ENCODE measurements around the gene AKR1D1.

DNA sequence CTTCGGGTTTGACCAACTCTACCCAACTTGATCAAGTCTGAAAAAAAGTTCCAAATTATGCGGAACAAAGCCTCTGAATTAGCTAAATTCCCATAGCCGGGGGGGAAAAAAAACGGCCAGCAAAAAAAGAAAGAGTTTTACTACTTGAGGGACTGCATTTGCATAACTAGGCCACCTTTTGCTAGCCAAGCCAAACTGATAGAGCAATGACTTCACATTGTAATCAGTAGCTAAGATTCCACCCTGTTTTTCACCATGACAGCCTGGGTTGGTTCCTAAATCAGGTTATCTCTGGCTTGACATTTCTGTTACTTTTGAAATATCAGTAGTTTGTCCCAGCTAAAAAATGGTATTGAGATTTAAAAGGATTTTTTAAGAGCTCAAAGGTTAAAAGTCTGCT is 43.0 kb upstream of the AKR1D1 start:
- TF ChIP-seq, protein P1, sequence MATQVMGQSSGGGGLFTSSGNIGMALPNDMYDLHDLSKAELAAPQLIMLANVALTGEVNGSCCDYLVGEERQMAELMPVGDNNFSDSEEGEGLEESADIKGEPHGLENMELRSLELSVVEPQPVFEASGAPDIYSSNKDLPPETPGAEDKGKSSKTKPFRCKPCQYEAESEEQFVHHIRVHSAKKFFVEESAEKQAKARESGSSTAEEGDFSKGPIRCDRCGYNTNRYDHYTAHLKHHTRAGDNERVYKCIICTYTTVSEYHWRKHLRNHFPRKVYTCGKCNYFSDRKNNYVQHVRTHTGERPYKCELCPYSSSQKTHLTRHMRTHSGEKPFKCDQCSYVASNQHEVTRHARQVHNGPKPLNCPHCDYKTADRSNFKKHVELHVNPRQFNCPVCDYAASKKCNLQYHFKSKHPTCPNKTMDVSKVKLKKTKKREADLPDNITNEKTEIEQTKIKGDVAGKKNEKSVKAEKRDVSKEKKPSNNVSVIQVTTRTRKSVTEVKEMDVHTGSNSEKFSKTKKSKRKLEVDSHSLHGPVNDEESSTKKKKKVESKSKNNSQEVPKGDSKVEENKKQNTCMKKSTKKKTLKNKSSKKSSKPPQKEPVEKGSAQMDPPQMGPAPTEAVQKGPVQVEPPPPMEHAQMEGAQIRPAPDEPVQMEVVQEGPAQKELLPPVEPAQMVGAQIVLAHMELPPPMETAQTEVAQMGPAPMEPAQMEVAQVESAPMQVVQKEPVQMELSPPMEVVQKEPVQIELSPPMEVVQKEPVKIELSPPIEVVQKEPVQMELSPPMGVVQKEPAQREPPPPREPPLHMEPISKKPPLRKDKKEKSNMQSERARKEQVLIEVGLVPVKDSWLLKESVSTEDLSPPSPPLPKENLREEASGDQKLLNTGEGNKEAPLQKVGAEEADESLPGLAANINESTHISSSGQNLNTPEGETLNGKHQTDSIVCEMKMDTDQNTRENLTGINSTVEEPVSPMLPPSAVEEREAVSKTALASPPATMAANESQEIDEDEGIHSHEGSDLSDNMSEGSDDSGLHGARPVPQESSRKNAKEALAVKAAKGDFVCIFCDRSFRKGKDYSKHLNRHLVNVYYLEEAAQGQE (IDR thresholded peaks at IDR 0.05; ENCODE audit: insufficient read depth in 1 of 2, low read depth in 2 of 2, low read length in 1 of 2) = no peak
- no peak for TF ChIP-seq SIN3A (IDR thresholded peaks at IDR 0.05; ENCODE audit: borderline replicate concordance, insufficient read depth, low read depth, low read length)
- TF ChIP-seq CTCF (IDR thresholded peaks at IDR 0.05) = no peak
- no peak for TF ChIP-seq POLR2AphosphoS5 (IDR thresholded peaks at IDR 0.05; ENCODE audit: low read depth, low read length)
